GM12864 (cell line): ENCODE data around the gene CACNG1.

ENCODE experiments used
- DNase-seq: peaks from one replicate; pipeline ENCODE4 v3.0.0-alpha.2; 2011; ENCODE audit warnings: low read depth
- H3K4me3 ChIP-seq: 2 replicates; pipeline ENCODE4 v1.5.1; 2011; ENCODE audit warnings: mild to moderate bottlenecking, low read depth, low read length, control low read depth
- CTCF ChIP-seq: IDR thresholded peaks from 2 replicates; pipeline ENCODE4 v1.5.1; 2011; ENCODE audit warnings: low read depth, mild to moderate bottlenecking, moderate library complexity, low read length, control low read depth, inconsistent platforms; ENCODE audit errors: missing control alignments

CACNG1 gene

GRCh38 chr17:67050471-67051154 is 6.3 kb downstream of the CACNG1 start:
- DNase-seq = no peak
- no peak for TF ChIP-seq CTCF
- no peak overlapping the region for H3K4me3 ChIP-seq

- TF ChIP-seq CTCF = no peak
- no peak for DNase-seq
- H3K4me3 ChIP-seq = no peak overlapping the region
Observed at GRCh38 chr17:67051155-67051538, 6.8 kb downstream of the CACNG1 start.

- DNase-seq = peak; percentile 7
- no peak for TF ChIP-seq CTCF
- H3K4me3 ChIP-seq = no peak overlapping the region
Observed at GRCh38 chr17:67051837-67052236, 7.5 kb downstream of the CACNG1 start.

- DNase-seq = no peak
- no peak for TF ChIP-seq CTCF
- no peak overlapping the region for H3K4me3 ChIP-seq
Observed at GRCh38 chr17:67052720-67053437, 8.5 kb downstream of the CACNG1 start.

GRCh38 chr17:67053438-67054000 is 9.2 kb downstream of the CACNG1 start:
- no peak for TF ChIP-seq CTCF
- DNase-seq = no peak

GRCh38 chr17:67054011-67054591 is 9.7 kb downstream of the CACNG1 start:
- DNase-seq = no peak
- H3K4me3 ChIP-seq = no peak overlapping the region
- TF ChIP-seq CTCF = no peak

More at GRCh38 chr17:67053438-67054000, 9.2 kb downstream of the CACNG1 start:
- no peak overlapping the region for H3K4me3 ChIP-seq
